Activated CD4-positive, alpha-beta T cell treated with anti-CD3 and anti-CD28 coated beads, Interleukin-2, amount 50 U/mL, for 4 hours (primary cell): Measurements from ENCODE around the gene ALOX15B.
"Not testable (repeated sequence)": the region's sequence is repeated elsewhere in the genome, so short reads cannot be mapped to it uniquely, and the experiment has no call there.

Experiments
- DNase-seq, 2 experiments: peaks; one replicate each; pipeline ENCODE4 v3.0.0-alpha.2; 2020

ALOX15B gene

DNA sequence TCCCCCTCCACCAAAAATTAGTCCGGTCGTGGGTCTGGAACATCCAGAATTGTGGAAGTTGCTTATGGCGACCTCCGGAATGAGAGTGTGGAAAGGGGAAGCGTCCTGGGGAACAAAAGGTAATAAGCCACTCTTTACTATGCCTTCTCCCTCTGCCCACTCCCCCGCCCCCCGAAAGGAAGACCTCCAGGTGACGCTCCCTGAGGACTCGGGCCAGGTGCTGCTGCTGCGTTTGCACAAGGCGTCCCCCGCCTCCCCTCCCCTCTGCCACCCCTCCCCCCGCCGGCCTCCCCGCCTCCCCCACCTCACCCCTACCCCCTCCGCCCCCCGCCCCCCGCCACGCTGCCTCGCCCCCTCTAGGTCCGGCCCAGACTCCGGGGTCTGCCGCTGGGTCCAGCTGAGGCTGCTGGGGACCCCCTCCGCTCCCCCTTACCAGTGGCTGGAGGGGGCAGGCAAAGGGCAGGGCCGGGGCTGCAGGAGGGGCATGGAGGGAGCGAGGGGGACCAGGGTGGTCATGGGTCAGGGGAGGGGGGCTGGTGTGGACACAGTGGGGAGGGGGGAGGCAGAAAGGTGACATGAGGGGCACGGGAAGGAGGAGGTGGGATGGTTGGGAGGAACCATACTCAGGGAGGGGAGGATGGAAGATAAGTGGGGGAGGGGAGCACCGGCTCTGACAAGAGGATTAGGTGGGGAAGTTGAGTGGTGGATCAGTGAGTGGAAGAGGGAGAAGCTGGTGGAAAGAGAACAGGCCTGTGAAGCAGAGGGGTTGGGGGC, 25.1 kb downstream of the ALOX15B start:
- DNase-seq = no peak

DNA sequence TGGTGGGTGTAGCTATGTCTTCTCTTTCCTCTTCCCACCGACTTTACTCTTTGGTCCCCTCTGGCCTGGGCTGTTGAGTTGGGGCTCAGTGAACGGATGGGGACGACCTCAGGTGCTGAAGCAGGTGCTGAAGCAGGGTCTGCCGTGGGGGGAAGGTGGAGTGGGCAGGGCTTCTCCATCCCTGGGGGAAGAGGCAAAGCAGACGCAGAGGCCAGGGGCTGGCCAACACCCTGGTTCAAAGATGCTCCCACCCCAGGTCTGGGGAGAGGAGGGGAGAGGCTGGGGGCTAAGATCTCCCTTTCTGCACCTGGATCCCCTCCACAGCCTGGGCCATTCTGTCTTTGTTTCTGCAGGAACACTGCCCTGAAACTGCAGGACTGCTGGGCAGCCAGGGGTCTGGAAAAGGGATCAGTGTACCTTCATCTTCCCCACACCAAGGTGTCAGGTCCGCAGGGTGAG, 25.7 kb downstream of the ALOX15B start:
- DNase-seq = no peak

DNA sequence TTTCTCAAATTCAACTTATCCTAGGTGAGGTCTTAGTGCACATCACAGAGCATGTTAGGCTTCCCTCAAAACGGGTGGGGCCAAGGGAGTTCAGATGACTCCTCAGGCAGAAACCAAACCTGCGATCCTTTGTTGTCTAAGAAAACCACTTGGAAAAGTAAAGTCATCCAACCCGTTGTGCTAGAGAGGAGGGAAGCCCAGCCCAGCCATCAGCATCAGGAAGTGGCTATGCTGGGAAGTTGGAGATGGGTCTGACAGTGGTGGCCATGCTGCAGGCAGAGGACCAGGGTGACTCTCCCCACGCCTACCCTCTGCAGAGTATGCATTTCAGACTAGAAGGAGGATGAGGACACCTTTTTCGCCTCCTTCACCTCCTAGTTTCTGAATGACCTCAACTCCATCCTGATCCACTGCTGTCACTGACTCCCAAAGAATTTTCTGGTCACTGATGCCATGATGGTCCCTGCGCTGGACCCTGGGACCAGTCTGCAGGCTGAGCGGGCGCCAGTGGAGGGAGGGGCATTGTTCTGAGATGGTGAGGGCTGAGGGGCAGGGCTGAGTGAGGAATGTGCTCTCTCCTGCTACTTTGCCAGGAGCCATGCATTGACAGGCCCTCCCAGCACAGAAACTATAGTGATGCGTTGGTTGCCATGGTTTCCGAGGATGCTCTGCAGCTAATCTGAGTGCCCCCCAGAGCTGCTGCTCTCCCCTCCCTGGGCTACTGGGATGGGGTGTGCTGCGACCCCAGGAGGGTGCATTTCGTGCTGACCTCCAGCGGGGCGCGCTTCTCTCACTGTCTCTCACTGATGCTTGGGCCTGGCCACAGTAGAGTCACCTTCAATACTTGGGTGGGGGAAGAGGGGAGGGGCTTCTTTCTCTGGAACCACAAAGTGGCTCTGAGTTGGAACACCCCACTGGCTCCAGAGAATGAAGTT, 28.2 kb downstream of the ALOX15B start:
- no peak for DNase-seq

DNA sequence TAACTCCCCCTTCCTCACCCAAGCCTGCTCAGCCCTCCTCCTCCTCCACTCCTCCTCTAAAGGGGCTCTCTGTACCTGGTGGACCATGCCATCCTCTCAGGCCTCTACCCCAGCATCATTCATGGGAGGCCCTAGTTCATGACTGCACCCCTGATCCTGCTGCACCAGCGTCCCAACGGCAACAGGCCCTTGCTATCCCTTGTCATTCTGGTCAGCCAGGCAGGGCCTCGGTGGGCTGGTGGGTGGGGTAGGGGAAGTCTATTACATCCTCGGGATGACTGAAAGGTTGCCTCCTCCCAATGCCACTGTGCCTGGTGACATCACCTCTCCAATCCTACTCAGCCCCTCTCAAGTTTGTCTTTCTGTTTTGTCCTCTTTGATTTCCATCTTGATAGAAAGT, 28.9 kb downstream of the ALOX15B start:
- DNase-seq = no peak

DNA sequence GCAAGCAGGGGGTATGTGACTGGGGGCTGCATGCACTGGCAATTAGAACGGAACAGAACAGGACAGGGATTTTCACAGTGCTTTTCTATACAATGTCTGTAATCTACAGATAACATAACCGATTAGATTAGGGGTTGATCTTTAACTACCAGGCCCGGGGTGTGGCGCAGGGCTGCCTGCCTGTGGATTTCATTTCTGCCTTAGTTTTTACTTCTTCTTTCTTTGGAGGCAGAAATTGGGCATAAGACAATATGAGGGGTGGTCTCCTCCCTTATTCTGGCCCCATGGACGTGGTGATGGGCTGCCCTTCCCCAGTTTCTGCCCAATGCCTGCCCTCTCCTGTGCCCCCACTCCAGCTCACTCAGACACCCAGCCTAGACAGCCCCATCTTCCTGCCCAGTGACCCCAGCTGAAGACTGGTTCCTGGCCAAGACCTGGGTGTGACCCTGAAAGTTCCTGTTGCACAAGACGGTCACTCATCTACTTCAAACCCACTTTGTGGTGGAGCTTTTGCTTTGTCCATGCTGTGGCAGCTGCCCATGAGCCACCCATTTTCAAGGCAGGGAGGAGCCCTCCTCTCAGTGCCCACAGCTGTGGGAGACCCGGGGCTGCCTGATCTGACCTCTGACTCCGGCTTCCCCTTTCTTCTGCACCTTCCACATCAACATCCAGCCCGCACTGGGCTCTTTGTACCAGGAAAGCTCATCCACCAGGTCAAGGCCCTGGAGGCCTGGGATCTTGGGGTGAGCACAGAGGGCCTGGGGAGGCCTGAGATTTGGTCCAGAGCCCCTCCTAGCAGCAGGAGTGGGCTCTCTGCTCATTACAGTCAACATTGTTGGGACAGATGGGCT, 30.1 kb downstream of the ALOX15B start:
- no peak for DNase-seq

DNA sequence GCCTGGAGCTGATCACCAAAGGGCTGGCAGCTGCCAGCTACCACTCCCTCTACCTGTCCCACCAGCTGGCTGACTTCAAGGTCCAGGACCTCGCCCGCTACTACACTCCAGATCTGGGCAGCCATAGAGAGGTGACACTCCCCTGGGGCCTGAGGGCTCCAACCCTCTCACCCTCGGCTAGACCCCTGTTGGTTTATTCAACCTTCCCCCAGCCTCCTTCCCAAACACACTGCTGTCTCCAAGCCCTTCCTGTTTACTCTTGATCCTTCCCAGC, 30.7 kb downstream of the ALOX15B start:
- no peak for DNase-seq

DNA sequence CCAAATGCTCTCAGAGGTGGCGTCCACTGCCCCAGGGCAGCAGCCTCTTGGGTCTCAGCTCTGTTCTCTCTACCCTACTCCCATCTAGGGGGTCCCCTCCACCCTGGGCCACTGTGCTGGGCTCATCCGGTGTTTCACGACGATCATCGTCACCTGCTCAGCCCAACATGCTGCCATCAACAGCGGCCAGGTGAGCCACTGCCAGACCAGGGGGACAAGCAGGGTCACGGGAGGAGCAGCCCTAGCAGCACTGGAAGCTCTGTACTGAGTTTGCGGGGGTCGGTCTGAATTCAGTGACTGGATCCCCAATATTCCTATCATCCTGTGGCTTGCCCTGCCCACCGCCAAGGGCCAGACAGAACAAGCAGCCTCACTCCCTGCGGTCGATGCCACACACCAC, 32.6 kb downstream of the ALOX15B start:
- no peak for DNase-seq

DNA sequence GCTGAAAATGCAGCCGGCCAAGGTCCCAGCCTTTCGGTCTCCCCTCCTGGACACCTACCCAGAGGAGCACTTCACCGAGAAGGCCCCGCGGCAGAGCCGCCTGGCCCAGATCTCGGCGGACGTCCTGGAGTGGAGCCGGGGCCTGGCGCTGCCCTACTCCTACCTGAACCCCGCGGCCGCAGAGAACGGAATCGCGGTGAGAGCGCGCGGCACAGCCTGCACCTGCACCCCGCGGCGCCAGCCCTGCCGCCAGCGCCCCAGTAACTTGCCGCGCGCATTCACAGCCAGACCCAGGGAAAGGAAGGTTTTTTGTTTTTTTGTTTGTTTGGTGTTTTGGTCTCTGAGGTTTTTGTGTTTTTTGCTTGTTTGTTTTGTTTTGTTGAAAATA, 33.5 kb downstream of the ALOX15B start:
- DNase-seq = no peak

DNA sequence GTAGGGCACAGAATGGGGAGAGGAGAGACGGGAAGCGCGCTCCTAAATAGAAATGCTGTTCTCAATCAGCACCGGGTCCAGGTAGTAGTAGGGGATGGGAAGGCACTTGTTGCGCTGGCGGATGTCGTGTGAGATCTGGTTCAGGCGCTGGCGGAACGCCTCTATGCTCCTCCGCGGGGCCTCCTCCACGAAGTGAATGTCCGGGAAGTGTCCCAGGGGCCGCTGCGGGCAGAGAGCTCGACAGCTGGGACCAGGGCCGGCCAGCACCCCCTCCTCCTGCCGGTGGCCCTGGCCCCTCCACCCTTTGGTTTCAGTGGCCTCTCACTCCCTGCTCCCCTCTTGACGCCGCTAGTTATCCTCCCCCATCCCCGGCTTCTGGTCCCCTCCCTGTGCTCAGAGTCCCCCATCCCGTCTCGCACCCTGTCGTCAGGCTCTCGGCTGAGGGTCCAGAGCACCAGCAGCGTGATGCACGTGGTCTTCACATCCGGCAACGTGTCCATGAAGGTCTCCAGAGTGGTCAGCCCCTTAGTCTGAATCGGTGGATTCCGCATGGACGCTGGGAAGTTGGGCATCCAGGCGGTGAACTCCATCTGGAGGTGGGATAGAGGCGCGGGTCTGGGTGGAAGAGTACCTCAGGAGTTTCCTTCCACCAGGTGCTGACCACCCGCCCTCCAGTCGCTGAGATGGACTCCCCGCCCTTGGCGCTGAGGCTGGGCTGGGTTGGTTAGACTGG, 34.0 kb downstream of the ALOX15B start:
- peak; percentile 26 to 32 for DNase-seq

DNA sequence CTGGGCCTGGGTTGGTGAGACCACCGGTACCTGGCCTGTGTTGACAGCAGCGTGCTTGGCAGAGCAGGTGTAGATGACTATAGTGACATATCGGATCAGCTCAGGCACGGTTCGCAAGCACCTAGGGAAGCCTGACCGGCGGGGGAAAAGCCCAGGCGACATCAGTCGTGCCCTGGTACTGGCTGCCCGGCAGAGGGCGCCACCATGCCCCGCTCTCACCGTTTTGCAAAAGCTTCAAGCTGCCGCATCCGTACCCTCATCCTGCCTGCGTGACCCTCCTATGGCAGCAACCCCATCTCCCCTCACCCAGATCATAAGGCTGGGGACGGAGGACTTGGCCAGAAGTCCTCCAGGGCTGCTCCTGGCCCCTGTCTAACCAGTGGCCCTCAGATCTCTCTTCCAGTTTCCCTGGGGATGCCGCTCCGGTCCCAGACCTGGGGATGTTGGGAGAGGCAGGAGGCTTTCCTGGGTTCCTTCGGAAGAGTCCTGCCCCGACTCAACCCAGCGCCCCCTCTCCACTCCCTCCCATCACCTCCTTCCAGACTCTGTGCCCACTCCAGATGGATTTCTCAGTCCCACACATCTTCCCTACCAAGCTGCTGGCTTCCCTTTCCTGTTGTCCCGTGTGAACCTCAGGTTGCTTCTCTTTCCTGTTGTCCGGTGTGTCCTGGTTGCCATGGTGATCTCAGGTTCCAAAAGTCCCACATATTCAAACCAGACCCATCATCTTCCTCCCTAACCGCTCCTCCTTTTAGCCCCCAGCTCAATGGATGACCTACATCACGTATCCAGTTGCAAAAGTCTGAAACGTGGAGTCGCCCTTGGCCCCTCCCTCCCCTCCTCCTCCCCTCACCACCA, 35.0 kb downstream of the ALOX15B start:
- peak; percentile 86 for DNase-seq

DNA sequence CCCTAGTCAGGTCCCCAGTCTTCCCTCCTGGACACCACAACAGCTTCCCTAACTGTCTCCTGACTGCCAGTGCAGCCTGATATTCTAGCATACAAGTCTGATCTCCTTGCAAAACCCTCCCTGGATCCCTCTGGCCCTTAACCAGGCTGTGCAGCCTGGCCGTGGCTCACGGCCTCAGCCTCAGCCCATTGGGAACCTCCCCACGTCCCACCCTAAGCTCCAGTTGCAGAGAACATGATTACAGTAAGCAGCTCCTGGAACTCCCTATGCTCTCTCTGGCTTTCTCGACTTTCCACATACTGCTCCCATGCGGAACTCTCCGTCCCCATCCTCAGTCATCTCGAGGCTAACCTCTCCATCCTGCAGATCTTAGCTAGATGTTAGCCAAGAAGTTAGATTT, 35.7 kb downstream of the ALOX15B start:
- no peak for DNase-seq

DNA sequence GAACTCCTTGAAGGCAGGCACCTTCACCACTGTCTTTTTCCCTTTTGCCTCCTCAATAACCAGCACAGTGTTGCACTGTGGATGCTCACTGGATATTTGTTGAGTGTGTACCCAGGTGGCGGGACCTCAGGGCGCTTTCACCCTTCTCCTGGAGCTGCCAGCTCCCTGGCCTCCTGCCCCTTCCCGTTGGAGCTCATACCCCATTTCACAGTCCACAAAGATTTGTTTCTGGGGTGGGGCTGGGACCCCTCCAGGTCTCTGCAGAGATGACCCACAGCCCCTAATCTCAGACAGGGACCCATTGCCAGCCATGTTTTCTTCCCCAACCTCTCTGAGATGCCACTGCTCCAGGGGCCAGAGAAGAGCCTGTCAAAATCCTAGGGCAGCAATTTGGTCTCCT, 36.2 kb downstream of the ALOX15B start:
- DNase-seq = no peak

DNA sequence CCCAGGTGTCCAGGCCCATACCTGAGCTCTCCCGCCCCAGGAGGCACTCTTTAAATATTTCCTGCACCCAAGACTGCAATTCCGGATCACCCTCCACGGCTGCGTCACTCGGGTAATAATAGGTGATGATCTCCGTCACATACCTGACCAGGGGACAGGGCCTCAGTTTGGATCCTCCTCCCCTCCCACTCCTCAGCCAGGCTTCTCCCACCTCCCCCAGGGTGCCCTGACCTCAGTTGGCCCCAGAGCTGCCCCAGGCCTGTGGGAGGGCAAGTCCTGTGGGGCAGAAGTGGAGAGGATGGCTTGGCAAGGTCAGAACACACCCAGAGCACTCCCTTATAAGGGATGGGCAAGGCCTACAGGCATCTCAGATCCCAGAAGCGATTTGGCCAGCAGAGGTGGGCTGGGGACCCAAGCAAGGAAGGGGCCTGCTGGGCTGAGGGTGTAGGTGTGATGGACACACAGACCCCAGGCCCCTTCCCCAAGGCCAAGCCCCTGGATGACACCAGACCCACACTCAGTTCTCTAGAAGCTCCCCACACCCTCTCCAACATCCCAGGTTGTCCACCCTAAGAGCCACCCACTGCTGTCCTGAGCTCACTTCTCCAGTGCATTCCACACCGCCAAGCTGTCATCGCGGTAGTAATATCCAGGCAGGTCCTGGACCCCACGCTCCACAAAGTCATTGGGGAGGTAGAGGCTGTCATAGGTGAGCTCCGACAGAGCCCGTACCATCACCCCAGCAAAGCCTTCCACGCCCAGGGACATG, 36.9 kb downstream of the ALOX15B start:
- DNase-seq = no peak

DNA sequence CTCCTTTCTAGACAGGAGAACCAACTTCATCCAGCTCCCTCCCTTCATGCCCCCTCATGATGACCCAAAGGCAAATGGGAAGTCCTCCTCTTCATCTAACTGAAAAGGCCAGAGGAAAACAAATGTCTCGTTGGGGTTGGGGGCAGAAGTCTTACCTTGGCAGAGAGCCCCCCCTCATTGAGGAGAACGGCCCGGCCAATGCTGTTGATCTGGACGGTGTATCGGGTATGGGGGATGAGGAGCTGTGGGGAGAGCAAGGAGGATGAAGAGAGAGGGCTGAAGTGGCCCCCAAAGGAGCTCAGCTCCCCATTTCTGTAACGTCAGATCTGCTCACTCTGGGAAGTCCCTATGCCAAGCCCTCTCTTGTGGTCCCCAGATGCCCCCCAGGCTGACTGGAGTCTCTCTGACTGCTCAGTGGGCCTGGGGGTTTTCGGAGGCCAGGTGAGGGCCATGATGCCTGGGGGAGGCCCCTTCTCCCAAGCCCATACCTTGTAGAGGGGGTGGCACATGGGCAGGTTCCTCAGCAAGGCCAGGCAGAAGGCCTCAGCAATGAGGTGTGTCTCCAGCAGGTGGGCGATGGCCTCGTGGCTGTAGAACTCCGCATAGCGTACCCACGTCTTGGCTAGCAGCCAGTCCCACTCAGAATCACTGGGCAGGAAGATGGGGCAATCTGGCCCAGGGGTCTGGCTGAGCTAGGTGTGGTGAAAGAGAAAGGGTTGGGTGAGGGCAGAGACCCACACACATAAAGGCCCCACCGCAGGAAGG, 37.8 kb downstream of the ALOX15B start:
- DNase-seq = no peak

DNA sequence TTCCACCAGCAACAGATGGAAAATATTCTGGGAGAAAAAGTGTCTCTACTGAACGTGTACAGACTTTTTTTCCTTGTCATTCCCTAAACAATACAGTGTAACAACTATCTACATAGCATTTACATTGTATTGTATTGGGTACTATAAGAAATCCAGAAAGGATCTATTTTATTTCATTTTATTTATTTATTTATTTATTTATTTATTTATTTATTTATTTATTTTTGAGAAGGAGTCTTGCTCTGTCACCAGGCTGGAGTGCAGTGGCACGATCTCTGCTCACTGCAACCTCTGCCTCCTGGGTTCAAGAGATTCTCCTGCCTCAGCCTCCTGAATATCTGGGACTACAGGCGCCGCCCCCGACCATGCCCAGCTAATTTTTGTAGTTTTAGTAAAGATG, 39.1 kb downstream of the ALOX15B start:
- DNase-seq = not testable (repeated sequence)

DNA sequence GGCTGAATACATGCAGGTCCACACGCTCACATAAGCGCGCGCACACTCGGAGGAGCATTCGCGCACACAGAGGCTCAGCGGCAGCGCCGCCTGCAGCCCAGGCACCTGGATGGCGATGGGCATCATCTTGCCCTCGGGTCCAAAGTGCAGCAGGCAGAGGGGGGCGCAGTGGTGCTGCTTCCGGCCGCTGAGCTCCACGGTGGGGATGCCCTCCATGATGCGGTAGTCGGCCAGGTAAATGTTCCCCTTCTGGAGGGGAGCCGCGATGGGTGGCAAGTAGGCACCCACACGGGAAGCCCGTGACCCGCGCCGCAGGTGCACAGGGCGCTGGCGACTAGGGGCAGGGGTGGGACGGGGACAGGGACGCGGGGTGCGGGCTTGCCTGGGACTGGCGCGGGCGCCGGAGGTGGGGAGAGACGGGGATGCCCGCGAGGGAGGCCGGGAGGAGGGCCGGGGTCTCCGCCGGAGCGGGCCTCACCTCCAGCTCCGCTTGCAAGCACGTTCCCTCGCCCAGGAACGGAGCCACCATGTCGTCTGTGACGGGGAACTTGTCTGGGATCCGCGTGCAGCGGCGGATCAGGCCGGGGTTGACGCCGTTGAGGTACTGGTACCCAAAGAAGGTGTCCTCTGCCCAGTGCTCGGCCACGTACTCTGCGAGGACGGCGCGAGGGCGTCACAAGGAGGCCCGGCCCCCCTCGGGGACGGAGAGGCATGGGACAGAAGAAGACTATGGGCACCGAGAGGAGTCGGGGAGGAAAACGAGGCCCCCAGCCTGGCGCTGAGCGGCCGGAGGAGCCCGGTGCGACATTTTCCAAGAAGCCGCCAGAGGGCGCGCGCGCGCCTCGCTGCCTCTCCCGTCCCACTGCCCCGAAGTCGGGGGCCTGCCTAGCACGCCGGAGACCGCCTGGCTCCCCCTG, 40.7 kb downstream of the ALOX15B start:
- peak; percentile 68 to 70 for DNase-seq

DNA sequence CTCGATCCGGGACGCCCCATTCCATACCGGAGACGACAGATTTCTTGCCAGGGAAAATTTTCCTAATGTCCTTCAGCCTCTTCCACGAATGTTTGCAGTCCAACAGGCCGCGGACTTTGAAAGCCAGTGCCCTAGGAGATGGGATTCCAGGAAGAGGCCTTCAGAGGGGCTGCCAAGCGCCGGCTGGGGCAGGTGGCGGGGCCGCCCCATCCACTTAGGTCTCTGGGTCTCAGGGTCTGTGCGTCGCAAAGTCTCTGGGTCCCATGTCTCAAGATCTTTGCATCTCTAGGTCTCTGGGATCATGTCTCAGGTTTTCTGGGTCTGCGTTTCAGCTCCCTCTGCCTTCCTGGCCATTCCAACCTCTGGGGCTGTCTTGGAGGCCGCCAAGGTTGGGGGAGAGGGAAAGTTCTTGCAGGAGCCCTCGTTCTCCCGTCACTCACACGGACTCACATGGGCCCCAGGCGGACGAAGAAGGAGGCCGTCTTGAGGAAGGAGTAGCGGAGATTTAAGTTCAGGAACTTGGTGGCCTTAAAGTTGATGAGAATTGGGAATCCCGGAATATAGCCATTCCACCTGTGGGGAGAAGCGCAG, 41.4 kb downstream of the ALOX15B start:
- no peak for DNase-seq

DNA sequence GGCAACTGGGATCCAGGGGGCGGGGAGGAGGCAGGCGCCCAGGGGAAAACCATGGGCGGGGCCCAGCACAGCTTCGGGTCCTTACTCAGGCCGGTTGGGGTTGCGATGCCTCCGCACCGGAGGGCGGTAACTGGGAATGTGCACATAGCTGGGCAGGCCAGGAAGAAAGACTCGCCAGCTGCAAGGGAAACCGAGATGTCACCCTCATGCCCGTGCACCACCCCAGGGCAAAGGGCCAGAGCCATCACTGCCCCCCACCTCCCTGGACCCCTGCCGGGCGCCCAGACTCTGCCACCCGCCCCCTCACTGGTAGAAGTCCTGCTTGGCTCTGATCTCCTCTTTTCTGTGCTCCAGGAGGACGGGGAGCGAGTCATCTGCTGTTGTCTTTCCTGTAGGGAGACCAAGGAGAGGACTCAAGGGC, 42.0 kb downstream of the ALOX15B start:
- no peak for DNase-seq
